ENCODE results near the gene PTPRE. TPM values are rescaled to one million over a fixed set of nuclear protein-coding genes. Genes with fewer than 3 reads are reported as not detected.

The PTPRE gene
- total RNA-seq, 1 experiment from 2014 or later, result 2.6 TPM

- no peak for DNase-seq (ENCODE audit: low read depth)
Observed at GRCh38 chr10:128095027-128095752, 188.3 kb downstream of the PTPRE start.

DNA sequence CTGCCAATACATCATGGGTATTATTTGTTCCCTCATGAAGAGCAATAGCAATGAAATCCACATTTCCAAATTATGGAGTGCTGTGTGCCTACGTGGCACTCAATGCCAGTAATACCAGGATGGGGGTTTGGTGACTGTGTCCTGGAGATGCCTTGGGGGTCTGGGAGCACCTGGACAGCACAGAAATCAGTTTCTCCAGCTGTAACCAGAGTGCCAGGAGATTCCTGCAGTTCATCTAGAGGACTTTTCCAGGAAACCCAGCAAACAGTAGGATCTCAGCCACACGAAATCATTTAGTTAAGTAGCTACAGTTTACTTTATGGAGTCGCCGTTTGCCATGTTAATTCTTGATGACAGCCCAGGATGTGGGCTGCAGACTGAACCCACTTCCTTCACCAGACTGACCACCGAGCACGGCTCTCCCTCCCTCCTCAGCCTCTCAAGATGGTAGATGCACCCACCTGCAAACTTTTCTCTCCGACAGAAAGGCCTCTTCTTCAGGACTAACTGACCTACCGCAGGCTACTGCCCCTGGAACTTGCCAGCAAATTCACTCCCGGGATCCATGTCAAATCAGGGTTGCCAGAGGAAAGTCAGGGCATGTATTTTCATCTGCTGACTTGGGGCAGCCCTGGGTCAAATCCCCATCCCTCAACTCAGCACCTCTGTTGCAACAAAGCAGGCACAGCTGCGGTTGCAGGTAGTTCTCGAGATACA, 189.0 kb downstream of the PTPRE start:
- peak; percentile 31 for DNase-seq (ENCODE audit: low read depth)

- DNase-seq (ENCODE audit: low read depth), result no peak
Observed at GRCh38 chr10:128096486-128097199, 189.7 kb downstream of the PTPRE start.

- DNase-seq (ENCODE audit: low read depth), result no peak
Observed at GRCh38 chr10:128097783-128098182, 190.9 kb downstream of the PTPRE start.

DNA sequence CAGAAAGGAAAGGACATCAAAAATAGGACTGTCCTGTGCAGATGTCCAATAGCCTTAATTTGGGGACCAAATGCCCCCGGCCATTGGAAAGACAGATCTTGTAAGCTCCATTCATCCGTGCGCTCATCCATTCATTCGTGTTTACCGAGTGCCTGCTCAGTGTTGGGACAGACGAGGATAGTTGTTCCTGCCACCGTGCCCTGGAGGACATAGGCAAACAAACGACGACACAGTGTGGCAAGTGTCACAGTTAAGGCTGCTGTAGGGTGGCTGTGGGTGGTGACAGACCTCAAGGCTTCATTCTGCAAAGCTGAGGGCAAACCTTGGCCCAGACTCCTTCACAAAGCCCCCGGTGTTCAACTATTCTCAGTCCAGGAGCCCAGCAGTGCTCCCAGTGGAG, 191.7 kb downstream of the PTPRE start:
- DNase-seq (ENCODE audit: low read depth), result no peak

- DNase-seq (ENCODE audit: low read depth), result no peak
Observed at GRCh38 chr10:128099901-128100300, 193.0 kb downstream of the PTPRE start.

GRCh38 chr10:128101901-128102300, 195.0 kb downstream of the PTPRE start:
- no peak for DNase-seq (ENCODE audit: low read depth)

- DNase-seq (ENCODE audit: low read depth), result no peak
Observed at GRCh38 chr10:128102480-128103228, 195.8 kb downstream of the PTPRE start.

- no peak for DNase-seq (ENCODE audit: low read depth)
Observed at GRCh38 chr10:128103229-128103714, 196.4 kb downstream of the PTPRE start.

DNA sequence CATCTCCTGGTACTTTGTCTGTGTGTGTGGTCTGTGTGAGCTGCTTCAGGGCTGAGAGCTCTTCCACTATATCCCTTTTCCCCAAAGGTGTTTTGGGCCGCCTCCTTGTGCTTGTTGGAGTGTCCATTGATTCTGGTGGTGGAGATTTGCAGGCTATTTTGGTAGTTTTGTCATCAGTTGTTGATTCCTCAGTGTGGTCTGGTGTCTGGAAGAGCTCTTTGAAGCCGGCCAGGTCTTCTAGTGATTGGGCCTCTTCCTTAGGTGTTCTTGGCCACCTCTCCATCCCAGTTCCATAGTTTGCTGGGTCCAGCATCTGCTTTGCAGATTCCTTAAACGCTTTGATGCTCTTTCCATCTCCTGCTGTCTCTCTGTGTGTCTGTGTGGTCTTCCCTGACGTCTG, 198.5 kb downstream of the PTPRE start:
- DNase-seq (ENCODE audit: low read depth), result no peak

- DNase-seq (ENCODE audit: low read depth), result no peak
Observed at GRCh38 chr10:128109707-128110106, 202.8 kb downstream of the PTPRE start.

GRCh38 chr10:128110339-128110738, 203.4 kb downstream of the PTPRE start:
- no peak for DNase-seq (ENCODE audit: low read depth)

GRCh38 chr10:128111696-128112095, 204.8 kb downstream of the PTPRE start:
- no peak for DNase-seq (ENCODE audit: low read depth)

DNA sequence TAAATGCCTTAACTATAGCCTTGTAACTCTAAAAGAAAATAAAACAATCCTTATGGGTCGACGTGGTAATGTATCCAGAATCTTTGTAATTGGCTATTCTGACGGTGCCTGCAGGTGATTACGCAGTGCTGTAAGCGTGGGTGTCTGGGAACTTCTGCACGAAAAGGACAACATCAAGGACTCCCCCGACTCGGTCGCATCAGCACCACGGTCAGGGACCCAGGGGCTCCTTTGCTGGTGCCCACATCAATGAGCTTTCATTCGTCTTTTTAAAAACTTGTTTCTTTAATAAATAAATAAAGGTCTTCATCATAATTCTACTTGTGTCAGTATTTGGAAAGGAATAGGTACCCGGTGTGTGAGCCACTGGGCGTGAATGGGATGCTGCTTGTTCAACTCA, 206.1 kb downstream of the PTPRE start:
- DNase-seq (ENCODE audit: low read depth), result no peak

DNA sequence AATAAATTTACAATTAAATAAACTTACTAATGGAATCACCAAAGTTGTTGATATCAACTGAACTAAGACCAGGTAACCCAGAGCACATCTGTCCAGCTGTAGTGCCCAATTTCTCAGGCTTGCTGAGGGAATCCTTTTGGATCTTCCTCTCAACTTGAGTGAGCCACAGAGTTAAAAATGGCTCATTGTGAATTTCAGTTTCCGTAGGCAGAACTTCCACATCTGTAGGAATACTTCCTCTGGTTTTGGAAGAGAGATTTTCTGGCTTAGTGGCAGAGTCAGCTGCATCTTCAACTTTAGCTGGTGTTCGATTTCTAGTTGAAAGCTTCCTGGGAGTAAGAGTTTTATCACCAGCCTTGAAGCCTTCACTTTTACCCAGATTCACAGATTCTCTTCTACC, 208.0 kb downstream of the PTPRE start:
- DNase-seq (ENCODE audit: low read depth), result no peak

DNA sequence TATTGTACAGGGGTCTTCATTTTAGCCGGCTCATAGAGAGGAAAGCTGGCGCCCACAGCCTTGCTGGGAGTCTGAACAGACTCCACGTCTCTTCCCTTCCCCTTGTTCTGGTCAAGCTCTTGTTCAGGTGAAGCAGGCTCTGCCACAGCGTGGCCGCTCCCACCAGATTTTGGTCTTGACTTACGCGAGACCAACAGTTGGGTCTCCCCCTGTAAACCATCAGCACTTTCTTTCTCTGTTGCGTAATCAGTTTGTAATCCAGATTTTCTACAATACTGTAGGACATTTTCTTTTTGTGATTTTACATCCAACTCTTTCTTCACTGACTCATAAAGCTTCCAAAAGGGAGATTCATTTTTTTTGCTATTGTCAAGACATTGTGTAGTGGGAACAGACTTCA, 208.5 kb downstream of the PTPRE start:
- no peak for DNase-seq (ENCODE audit: low read depth)

GRCh38 chr10:128116187-128116586, 209.3 kb downstream of the PTPRE start:
- DNase-seq (ENCODE audit: low read depth), result no peak

DNA sequence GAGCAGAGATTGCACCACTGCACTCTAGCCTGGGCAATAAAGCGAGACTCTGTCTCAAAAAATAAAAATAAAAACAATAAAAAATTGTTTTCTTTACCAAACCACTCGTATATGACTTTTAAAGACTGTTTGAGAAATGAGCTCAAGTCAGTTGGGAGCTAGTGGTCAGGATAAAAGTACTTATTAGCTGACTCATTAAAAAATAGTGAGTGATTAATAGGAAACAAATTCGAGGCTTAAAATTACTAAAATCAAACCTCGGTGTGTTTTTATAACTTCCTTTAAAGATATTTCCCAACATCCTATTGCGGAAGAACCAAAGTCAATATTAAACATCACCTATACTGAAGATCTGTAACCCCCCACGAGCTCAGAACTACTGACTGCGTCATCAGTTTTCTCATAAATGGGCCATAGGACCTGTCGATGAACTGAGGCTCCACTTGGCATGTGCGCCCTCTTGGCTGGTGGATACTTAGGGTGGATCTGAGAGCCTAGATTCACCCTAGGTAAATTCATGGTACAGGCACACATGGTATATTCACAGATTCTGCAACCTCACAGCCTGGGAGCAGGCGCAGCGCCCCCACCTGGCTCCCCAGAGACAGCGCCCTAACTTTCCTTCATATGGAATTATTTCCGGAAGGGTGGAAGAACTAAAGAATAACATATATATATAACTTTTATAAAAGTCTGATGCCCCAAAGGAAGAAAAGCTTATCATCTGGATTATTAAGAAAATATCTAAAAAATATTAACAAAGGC, 210.1 kb downstream of the PTPRE start:
- DNase-seq (ENCODE audit: low read depth), result no peak

- no peak for DNase-seq (ENCODE audit: low read depth)
Observed at GRCh38 chr10:128121750-128122412, 215.0 kb downstream of the PTPRE start.

GRCh38 chr10:128122931-128123330, 216.0 kb downstream of the PTPRE start:
- no peak for DNase-seq (ENCODE audit: low read depth)

GRCh38 chr10:128123846-128124245, 216.9 kb downstream of the PTPRE start:
- no peak for DNase-seq (ENCODE audit: low read depth)
